Kasumi-1 (cell line): ENCODE results near the gene ABCC3.
A peak's percentile ranks its signal among the peaks of the same experiment; 100 is the strongest.

ENCODE experiments used
- DNase-seq, 2 experiments: peaks; one replicate each; lab custom pipeline; 2025; lab: John Stamatoyannopoulos, UW

ABCC3 gene

GRCh38 chr17:50634224-50634914 lies at the start of gene ABCC3:
ABCC3 (plus strand) TSS chr17:50634881; CDS start chr17:50634937, 56 bp downstream.
- DNase-seq = no peak

- DNase-seq = no peak
Observed at GRCh38 chr17:50585346-50585745, 49.3 kb upstream of the ABCC3 start.

GRCh38 chr17:50585891-50586290 lies 48.8 kb upstream of the ABCC3 start:
- DNase-seq = no peak

GRCh38 chr17:50586421-50587247 lies 48.0 kb upstream of the ABCC3 start:
- no peak for DNase-seq

DNA sequence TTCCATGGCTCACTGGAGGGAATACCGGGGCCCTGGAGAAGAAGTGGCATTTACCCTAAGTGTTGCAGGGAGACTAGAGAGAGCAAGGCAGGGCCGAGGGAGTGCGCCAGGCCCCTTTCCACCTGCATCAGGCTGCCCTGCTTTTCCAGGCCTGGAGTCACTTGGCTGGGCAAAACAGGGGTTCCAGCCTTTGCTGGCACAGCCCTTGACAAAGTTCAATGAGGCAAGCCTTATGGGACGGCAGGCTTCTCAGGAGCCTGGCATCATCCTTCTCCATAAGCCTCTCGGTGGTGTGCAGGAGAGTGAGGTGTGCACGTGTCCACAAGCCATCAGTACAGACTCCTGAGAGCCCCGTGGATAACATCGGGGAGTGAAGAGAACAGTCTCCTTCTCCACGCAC lies 47.1 kb upstream of the ABCC3 start:
- no peak for DNase-seq

DNA sequence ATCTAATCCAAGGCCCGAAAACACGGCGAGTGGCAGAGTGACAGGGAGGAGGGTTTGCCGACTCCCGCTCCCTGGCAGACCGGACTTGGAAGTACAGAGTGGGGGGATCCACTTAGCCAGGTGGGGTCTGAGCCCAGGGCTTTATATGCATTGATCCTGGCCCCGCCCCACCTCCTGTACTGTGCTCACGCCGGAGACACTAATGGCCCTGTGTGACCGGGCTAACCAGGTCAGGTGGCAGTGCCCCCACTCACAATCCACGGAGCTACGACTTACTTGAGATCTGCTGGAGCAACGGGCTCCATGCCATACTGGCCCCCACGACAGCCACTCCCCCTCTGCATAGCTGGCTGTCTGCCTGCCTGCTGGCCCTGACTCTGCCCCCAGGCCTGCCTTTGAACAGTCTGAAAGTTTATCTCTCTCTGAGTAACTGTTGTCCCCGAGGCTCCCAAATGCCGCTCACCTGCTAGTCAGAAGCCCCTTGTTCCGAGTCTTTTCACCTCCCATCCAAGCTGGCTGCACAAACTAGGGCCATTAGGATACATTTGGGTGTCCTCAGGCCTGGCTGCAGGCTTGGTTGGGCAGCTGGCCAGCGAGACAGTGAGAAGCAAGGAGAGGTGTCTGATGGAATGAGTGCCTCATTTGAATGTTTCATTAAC lies 46.2 kb upstream of the ABCC3 start:
- DNase-seq = no peak

GRCh38 chr17:50589095-50589705 lies 45.5 kb upstream of the ABCC3 start:
- no peak for DNase-seq

DNA sequence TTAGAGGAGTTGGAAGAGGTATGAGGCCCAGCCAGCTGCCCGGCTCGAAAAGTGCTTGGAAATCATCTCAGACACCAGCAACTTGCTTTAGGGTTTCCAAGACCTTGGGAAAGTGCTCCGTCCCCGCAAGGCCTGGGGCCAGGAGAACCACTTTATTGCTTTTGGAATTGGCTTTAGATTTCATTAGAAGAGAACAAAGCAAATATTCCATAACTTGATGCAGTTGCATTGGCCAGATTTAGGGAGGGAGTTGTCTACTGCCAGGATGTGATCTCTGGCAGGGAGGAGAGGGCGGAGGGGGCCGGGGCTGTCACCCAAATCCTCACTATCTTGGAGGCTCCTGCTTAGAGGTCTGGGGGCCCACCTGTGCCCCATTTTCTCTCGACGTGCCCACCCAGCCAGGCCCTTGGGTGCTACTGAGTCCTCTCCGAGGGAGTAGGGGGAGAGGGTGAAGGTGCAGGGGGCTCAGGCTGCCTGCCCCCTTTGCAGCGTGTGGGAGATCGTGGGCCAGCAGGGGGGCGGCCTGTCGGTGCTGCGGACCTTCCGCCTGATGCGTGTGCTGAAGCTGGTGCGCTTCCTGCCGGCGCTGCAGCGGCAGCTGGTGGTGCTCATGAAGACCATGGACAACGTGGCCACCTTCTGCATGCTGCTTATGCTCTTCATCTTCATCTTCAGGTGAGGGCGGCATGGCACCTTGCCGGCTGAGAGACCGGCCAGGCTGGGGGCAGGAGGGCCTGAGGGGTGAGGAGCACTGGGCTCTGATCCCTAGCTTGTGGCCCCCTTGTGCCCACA lies 43.5 kb upstream of the ABCC3 start:
- no peak for DNase-seq

DNA sequence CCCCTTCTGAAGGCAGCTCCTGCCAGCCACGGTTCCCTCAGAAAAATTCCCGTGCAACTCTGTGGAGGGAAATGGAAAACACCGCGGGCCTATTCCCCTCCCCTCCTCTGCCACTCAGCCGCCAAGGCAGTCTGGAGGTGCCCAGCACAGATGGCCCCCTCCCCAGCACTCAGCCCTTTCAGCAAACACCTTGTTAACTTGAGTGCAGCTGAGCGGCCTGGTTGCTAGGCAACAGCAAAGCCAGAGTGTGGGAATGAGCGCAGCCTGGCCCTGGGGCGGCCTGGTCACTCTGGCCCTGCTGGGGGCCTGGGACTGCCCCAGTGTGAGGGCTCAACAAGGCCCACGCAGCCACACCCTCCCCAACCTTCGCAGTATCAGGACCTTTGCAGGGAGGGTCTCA lies 41.4 kb upstream of the ABCC3 start:
- no peak for DNase-seq

DNA sequence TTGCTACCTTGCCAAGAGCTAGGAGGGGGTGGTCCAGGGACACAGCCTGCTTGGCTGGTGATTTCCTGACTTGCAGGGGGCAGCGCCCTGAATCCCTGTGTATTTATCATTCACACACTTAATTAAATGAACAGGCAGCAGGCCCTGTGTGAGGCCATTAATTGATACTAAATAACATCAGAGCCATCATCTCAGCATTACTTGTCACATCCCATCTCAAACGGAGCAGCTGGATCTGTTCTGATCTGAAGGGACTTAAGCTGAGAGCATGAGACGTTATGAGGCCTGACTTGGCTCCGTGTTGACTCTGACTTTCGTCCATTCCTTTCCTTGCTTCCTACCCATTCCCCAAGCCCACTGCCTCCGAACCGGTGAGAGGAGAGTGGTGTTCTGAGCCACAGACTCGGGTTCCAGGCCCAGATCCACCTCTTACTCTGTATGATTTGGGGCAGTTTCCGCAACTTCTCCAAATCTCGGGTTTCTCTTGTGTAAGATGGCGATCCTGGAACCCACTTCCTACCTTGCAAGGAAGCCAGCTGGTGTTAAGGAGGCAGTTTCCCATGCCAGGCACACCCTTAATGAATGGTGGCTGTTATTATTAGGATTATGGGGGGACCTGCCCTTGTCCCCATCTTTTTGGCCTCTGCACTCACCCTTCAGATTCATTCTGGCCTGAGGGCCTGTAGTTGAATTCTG lies 40.4 kb upstream of the ABCC3 start:
- no peak for DNase-seq

GRCh38 chr17:50594892-50595291 lies 39.8 kb upstream of the ABCC3 start:
- DNase-seq = no peak

- no peak for DNase-seq
Observed at GRCh38 chr17:50596191-50597037, 38.3 kb upstream of the ABCC3 start.

DNA sequence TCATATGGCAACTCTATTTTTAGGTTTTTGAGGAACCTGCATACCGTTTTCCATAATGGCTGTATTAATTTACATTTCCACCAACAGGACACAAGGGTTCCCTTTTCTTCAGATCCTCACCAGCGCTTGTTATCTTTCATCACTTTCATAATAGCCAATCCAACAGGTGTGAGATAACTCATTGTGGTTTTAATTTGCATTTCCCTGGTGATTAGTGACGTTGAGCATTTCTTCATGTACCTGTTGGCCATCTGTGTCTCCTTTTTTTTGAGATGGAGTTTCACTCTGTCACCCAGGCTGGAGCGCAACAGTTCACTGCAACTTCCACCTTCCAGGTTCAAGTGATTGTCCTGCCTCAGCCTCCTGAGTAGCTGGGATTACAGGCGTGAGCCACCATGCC lies 36.2 kb upstream of the ABCC3 start:
- no peak for DNase-seq

DNA sequence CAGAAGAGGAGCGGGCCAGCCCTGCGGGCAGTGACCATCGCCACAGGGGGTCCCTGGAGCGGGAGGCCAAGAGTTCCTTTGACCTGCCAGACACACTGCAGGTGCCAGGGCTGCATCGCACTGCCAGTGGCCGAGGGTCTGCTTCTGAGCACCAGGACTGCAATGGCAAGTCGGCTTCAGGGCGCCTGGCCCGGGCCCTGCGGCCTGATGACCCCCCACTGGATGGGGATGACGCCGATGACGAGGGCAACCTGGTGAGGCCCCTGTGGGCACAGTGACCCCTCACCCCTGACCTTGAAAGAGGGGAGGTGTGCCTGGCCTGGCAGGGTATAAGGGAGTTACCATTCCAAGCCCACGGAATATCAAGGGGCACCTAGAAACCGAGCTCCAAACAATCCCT lies 35.1 kb upstream of the ABCC3 start:
- no peak for DNase-seq

- DNase-seq = no peak
Observed at GRCh38 chr17:50601823-50602375, 32.8 kb upstream of the ABCC3 start.

DNA sequence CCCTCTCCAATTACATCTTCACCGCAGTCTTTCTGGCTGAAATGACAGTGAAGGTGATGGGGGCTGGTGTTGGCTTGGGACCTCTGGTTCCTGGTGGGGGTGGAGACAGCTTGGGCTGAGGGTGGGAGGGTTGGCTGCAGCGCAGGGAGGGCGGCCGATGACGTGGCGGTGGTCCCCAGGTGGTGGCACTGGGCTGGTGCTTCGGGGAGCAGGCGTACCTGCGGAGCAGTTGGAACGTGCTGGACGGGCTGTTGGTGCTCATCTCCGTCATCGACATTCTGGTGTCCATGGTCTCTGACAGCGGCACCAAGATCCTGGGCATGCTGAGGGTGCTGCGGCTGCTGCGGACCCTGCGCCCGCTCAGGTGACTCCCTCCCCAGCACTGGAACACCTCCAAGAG lies 31.8 kb upstream of the ABCC3 start:
- no peak for DNase-seq

- DNase-seq = peak; percentile 49 to 72
Observed at GRCh38 chr17:50603340-50603739, 31.3 kb upstream of the ABCC3 start.

DNA sequence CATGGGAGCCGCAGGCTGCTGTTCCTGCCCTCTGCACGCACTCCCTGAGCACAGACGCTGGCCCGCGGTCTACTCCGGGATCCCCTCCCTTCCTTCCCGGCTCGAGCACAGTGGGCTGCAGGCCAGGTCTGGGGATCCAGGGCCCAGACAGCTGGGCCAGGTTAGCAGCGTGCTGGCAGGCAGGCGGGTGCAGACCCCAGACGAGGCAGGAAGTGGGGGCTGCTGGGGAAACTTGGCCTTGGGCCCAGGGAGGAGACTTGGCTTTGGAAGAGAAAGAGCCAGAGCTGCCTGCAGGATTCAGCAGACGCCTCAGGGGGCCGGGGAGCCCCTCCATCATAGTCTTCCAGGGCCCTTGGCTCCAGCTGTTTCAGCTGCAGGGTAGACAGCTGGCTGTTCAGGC lies 30.2 kb upstream of the ABCC3 start:
- DNase-seq = peak; percentile 67 to 73

DNA sequence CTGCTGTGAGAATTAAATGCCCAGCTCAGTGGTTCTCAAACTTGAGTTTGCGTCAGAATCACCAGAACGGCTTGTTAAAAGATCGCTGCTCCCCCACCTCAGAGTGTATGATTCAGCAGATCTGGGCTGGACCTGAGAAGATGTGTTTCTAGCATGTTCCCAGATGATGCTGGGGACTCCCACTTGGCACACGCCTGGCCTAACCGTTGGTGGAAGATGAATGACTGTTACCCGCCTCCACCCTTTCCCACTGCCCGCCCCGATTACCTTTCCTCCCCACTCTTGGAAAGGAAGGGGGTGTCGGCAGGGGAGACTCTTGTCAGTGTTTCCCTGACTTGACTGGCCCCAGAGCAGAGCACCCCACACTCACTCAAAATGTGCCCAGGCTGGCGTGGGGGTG lies 29.3 kb upstream of the ABCC3 start:
- no peak for DNase-seq
